SK-N-SH (cell line): Measurements from ENCODE around the gene ATP2B3. TPM values are rescaled to one million over a fixed set of nuclear protein-coding genes. Genes with fewer than 3 reads are reported as not detected.

Source experiments
- CTCF ChIA-PET: fragments of 300-600, 350-600 bp; formaldehyde crosslinking; extraction: SDS; loops from one replicate; lab custom pipeline; 2021; lab: Yijun Ruan, JAX
- POLR2A ChIA-PET: fragments of 350-600 bp; sonication (Branson Sonifier 250); formaldehyde crosslinking; extraction: SDS; loops from one replicate; lab custom pipeline; 2020; ENCODE audit warnings: antibody characterized with exemption, inconsistent platforms; lab: Yijun Ruan, JAX
- DNase-seq: peaks from one replicate; pipeline ENCODE4 v3.0.0; 2012
- H2AFZ ChIP-seq: fragments of 200-600 bp; sonication (generic); 2 replicates; pipeline ENCODE4 v1.8.1; 2016; ENCODE audit warnings: antibody characterized with exemption, mild to moderate bottlenecking, low read depth
- H3F3A ChIP-seq: fragments of 200-600 bp; sonication (generic); replicated peaks from 2 replicates; pipeline ENCODE3; 2016; ENCODE audit warnings: antibody characterized with exemption, mild to moderate bottlenecking; ENCODE audit not compliant: insufficient read depth
- H3K27ac ChIP-seq, 2 experiments: fragments of 200-500 bp in 1 of 2; fragments of 200-600 bp in 1 of 2; sonication (Bioruptor generic) in 1 of 2; sonication (generic), shearing (Covaris generic) in 1 of 2; 2 replicates each; pipeline versions ENCODE4 v1.5.1 to v1.6.1; 2014 to 2016; ENCODE audit warnings: low read depth in 2 of 2, inconsistent platforms in 1 of 2, low read length in 1 of 2, mild to moderate bottlenecking in 1 of 2, mixed read lengths in 1 of 2
- H3K27me3 ChIP-seq: fragments of 200-600 bp; sonication (generic), shearing (Covaris generic); 2 replicates; pipeline ENCODE4 v1.6.1; 2016; ENCODE audit warnings: mixed run types; ENCODE audit not compliant: insufficient read depth
- H3K36me3 ChIP-seq, 2 experiments: fragments of 200-500 bp in 1 of 2; fragments of 200-600 bp in 1 of 2; sonication (Bioruptor generic) in 1 of 2; sonication (generic) in 1 of 2; replicated peaks in 1 of 2; 2 replicates each; pipeline versions ENCODE3 to v1.5.1; 2014 to 2016; ENCODE audit warnings: low read length in 1 of 2, mild to moderate bottlenecking in 1 of 2; ENCODE audit not compliant: insufficient read depth in 2 of 2, control insufficient read depth in 1 of 2
- H3K4me1 ChIP-seq, 2 experiments: fragments of 200-500 bp in 1 of 2; fragments of 200-600 bp in 1 of 2; sonication (Bioruptor generic) in 1 of 2; sonication (generic), shearing (Covaris generic) in 1 of 2; 2 replicates each; pipeline versions ENCODE4 v1.5.1 to v1.6.1; 2014 to 2016; ENCODE audit warnings: low read depth in 1 of 2, low read length in 1 of 2, mixed run types in 1 of 2; ENCODE audit not compliant: insufficient read depth in 2 of 2, control insufficient read depth in 1 of 2
- H3K4me2 ChIP-seq: fragments of 200-600 bp; sonication (generic), shearing (Covaris generic); 2 replicates; pipeline ENCODE4 v1.6.1; 2017; ENCODE audit warnings: mixed run types
- H3K4me3 ChIP-seq, 2 experiments: fragments of 200-500 bp in 1 of 2; fragments of 200-600 bp in 1 of 2; sonication (Bioruptor generic) in 1 of 2; sonication (generic), shearing (Covaris generic) in 1 of 2; 2 replicates each; pipeline versions ENCODE4 v1.5.1 to v1.8.1; 2014 to 2016; ENCODE audit warnings: low read depth in 2 of 2, inconsistent platforms in 1 of 2, low read length in 1 of 2, mild to moderate bottlenecking in 1 of 2, mixed read lengths in 1 of 2, moderate library complexity in 1 of 2
- H3K79me2 ChIP-seq: fragments of 200-600 bp; sonication (generic); 2 replicates; pipeline ENCODE4 v1.8.1; 2017; ENCODE audit warnings: mild to moderate bottlenecking; ENCODE audit not compliant: insufficient read depth
- H3K9ac ChIP-seq: fragments of 200-600 bp; sonication (generic); 2 replicates; pipeline ENCODE4 v1.6.1; 2017; ENCODE audit warnings: mixed run types
- H3K9me2 ChIP-seq: fragments of 200-600 bp; sonication (generic); 2 replicates; pipeline ENCODE4 v1.6.1; 2017; ENCODE audit warnings: mixed run types
- H3K9me3 ChIP-seq: fragments of 200-600 bp; sonication (generic); 2 replicates; pipeline ENCODE4 v1.6.1; 2017; ENCODE audit warnings: mixed run types, mild to moderate bottlenecking, moderate library complexity
- H4K20me1 ChIP-seq: fragments of 200-600 bp; sonication (generic); 2 replicates; pipeline ENCODE4 v1.6.1; 2017; ENCODE audit warnings: mild to moderate bottlenecking, mixed run types; ENCODE audit not compliant: insufficient read depth
- EP300 ChIP-seq, 2 experiments: IDR thresholded peaks; 2 replicates each; pipeline versions ENCODE4 v1.4.0 to v1.6.1; 2012; ENCODE audit warnings: borderline replicate concordance in 1 of 2, low read depth in 1 of 2, low read length in 1 of 2
- FOXJ3 ChIP-seq: sonication (generic); formaldehyde crosslinking; IDR thresholded peaks from 2 replicates; pipeline ENCODE4 v1.5.1; 2020; ENCODE audit warnings: mild to moderate bottlenecking, missing genetic modification reagents
- FOXM1 ChIP-seq: IDR thresholded peaks from 2 replicates; pipeline ENCODE4 v1.4.0; 2012; ENCODE audit warnings: low read depth, mild to moderate bottlenecking
- GABPA ChIP-seq: IDR thresholded peaks from 2 replicates; pipeline ENCODE4 v1.4.0; 2012; ENCODE audit warnings: low read depth, mild to moderate bottlenecking
- MEF2A ChIP-seq: IDR thresholded peaks from 2 replicates; pipeline ENCODE4 v1.4.0; 2012; ENCODE audit warnings: low read depth, borderline replicate concordance
- POLR2AphosphoS5 ChIP-seq: IDR thresholded peaks from 2 replicates; pipeline ENCODE4 v1.6.1; 2012; ENCODE audit warnings: low read depth, low read length
- RFX5 ChIP-seq: IDR thresholded peaks from 2 replicates; pipeline ENCODE4 v1.6.1; 2012; ENCODE audit warnings: mild to moderate bottlenecking, improper control_type of control experiment, low read length
- SMC3 ChIP-seq: IDR thresholded peaks from 2 replicates; pipeline ENCODE4 v1.6.1; 2012; ENCODE audit warnings: low read depth, low read length, improper control_type of control experiment
- USF1 ChIP-seq: IDR thresholded peaks from 2 replicates; pipeline ENCODE4 v1.4.0; 2012; ENCODE audit warnings: low read depth, borderline replicate concordance
- YY1 ChIP-seq: IDR thresholded peaks from 2 replicates; pipeline ENCODE4 v1.4.0; 2012; ENCODE audit warnings: low read depth, mild to moderate bottlenecking
- WGBS: methylation state at CpG from one replicate; pipeline ENCODE4 v1.1.6; 2017; ENCODE audit warnings: low lambda C conversion rate; 5-methylcytosine and 5-hydroxymethylcytosine counted together
- polyA plus RNA-seq, 3 experiments: library from polyadenylated mRNA; depleted of rRNA; stranded (reverse); fragments of >200 nt; gene quantifications; 2 replicates each; pipeline ENCODE4 v1.2.3, GENCODE V29; 2012

The ATP2B3 gene
- polyA plus RNA-seq, 1 of the 3 experiments (the other 2 are of a cell fraction), result 0.16 TPM

- Histone ChIP-seq H3K9me2 (no peaks in the 10 kb centered on the region), H3K4me2 (no peak overlapping the region), H3K27ac (no peak overlapping the region), H3K4me1 (peaks cover 0 to 9% of the 10 kb centered on the region in 2 experiments; a peak in 1 of 4 replicates), H3F3A (no peaks in the 10 kb centered on the region), H3K9me3 (no peaks in the 10 kb centered on the region), H3K9ac (no peak overlapping the region), H3K79me2 (peaks cover 25% of the 10 kb centered on the region; the same call in 1 of the 2 replicates), H3K36me3 (no peaks in the 10 kb centered on the region), H4K20me1 (peaks cover 20% of the 10 kb centered on the region; the same call in 1 of the 2 replicates), H2AFZ (no peak overlapping the region), H3K27me3 (peaks cover 11% of the 10 kb centered on the region; the same call in 1 of the 2 replicates), H3K4me3 (no peak overlapping the region)
- POLR2A ChIA-PET, result no interaction called here
- no peak for TF ChIP-seq YY1
- 61% methylated on average over 7 of the region's 7 CpGs for WGBS
- DNase-seq, result no peak
- CTCF ChIA-PET, result interaction anchor here (1.0 to 4.6 kb wide), 5 partner anchors 9 to 107 kb away, joined by 3 to 35 read pairs (median 10); no protein-coding TSS in a partner anchor
Observed at GRCh38 chrX:153600921-153601320, 83.5 kb downstream of the ATP2B3 start.

- H3K4me1 ChIP-seq, result peaks cover 0 to 9% of the 10 kb centered on the region in 2 experiments; a peak in 1 of 4 replicates
- no peak for DNase-seq
- ChIA-PET CTCF (interaction anchor here (0.6 to 4.6 kb wide), 3 partner anchors 9 to 324 kb away, joined by 3 to 35 read pairs (median 6); no protein-coding TSS in a partner anchor), POLR2A (no interaction called here)
- no peak overlapping the region for H3K4me2 ChIP-seq
- H3K4me3 ChIP-seq, result no peak overlapping the region
- H3K9me3 ChIP-seq, result no peaks in the 10 kb centered on the region
- H3K36me3 ChIP-seq, result no peaks in the 10 kb centered on the region
- no peaks in the 10 kb centered on the region for H3F3A ChIP-seq
- peaks cover 13% of the 10 kb centered on the region; the same call in 1 of the 2 replicates for H4K20me1 ChIP-seq
- H3K79me2 ChIP-seq, result peaks cover 19% of the 10 kb centered on the region; the same call in 1 of the 2 replicates
- H3K9me2 ChIP-seq, result no peaks in the 10 kb centered on the region
- no peak overlapping the region for H3K27ac ChIP-seq
- WGBS, result 56% methylated on average over 12 of the region's 12 CpGs
- peaks cover 13% of the 10 kb centered on the region for H3K27me3 ChIP-seq
- H2AFZ ChIP-seq, result no peak overlapping the region
- no peak overlapping the region for H3K9ac ChIP-seq
- TF ChIP-seq FOXJ3 (no peak), YY1 (no peak), GABPA (no peak), FOXM1 (no peak), RFX5 (no peak), SMC3 (no peak)
Observed at GRCh38 chrX:153601511-153602110, 84.2 kb downstream of the ATP2B3 start.

- no peaks in the 10 kb centered on the region for H3K9me2 ChIP-seq
- DNase-seq, result no peak
- no peak overlapping the region for H3K9ac ChIP-seq
- H4K20me1 ChIP-seq, result 0 out of 2 replicates have a peak, but pooled peaks cover 4% of the 10 kb centered on the region
- peaks cover 20% of the 10 kb centered on the region for H3K27me3 ChIP-seq
- WGBS, result 38% methylated on average over 3 of the region's 3 CpGs
- H3K27ac ChIP-seq, result no peak overlapping the region
- H3K4me1 ChIP-seq, result peaks cover 0 to 9% of the 10 kb centered on the region in 2 experiments; a peak in 1 of 4 replicates
- CTCF ChIA-PET, result interaction anchor here (0.7 to 13.0 kb wide), 2 partner anchors 42 to 63 kb away, joined by 3 to 128 read pairs; no protein-coding TSS in a partner anchor
- TF ChIP-seq FOXM1 (no peak), EP300 (IDR thresholded peaks at IDR 0.05; ENCODE audit: borderline replicate concordance in 1 of 2, low read depth in 1 of 2, low read length in 1 of 2) (no peak), YY1 (no peak), GABPA (no peak), USF1 (no peak), POLR2AphosphoS5 (no peak), MEF2A (no peak)
- H2AFZ ChIP-seq, result no peak overlapping the region
- H3K4me3 ChIP-seq, result no peak overlapping the region
- peaks cover 9% of the 10 kb centered on the region; the same call in 1 of the 2 replicates for H3K79me2 ChIP-seq
- H3K4me2 ChIP-seq, result no peak overlapping the region
- no peaks in the 10 kb centered on the region for H3K36me3 ChIP-seq
- H3K9me3 ChIP-seq, result no peaks in the 10 kb centered on the region
- POLR2A ChIA-PET, result no interaction called here
- no peaks in the 10 kb centered on the region for H3F3A ChIP-seq
Observed at GRCh38 chrX:153602601-153603000, 85.2 kb downstream of the ATP2B3 start.
